PC-9 (cell line): ENCODE results near the gene SLC38A6. TPM values are rescaled to one million over a fixed set of nuclear protein-coding genes. Genes with fewer than 3 reads are reported as not detected.

Experiments used
- BruUV-seq: library from RNA; stranded (reverse); fragments of 400-500 nt; replicated peaks from 2 replicates; lab custom pipeline; 2021; lab: Mats Ljungman, UMichigan
- CTCF ChIA-PET: fragments of 300-600 bp; sonication (Branson Sonifier 250); formaldehyde crosslinking; loops from one replicate; lab custom pipeline; 2022; ENCODE audit warnings: antibody characterized with exemption; lab: Charles Lee
- POLR2A ChIA-PET: fragments of 300-600 bp; sonication (Branson Sonifier 250); formaldehyde crosslinking; loops from one replicate; lab custom pipeline; 2022; ENCODE audit warnings: antibody characterized with exemption; ENCODE audit not compliant: unreplicated experiment; lab: Charles Lee
- DNase-seq, 2 experiments: peaks; one replicate each; pipeline versions ENCODE4 v3.0.0 to v3.0.0-alpha.2; 2015 to 2022; ENCODE audit warnings: mixed read lengths in 1 of 2
- H2AFZ ChIP-seq: fragments of 200-600 bp; sonication (generic); 2 replicates; pipeline ENCODE4 v1.8.1; 2017; ENCODE audit warnings: antibody characterized with exemption
- H3F3A ChIP-seq: fragments of 200-600 bp; sonication (generic); 2 replicates; pipeline ENCODE4 v1.8.1; 2017; ENCODE audit warnings: antibody characterized with exemption, mild to moderate bottlenecking, low read depth; ENCODE audit not compliant: insufficient read depth
- H3K27ac ChIP-seq: fragments of 200-600 bp; sonication (generic); 2 replicates; pipeline ENCODE4 v1.6.1; 2016; ENCODE audit warnings: mixed run types
- H3K27me3 ChIP-seq: fragments of 200-600 bp; sonication (generic); 2 replicates; pipeline ENCODE4 v1.6.1; 2016; ENCODE audit warnings: low read depth, mixed run types; ENCODE audit not compliant: insufficient read depth
- H3K36me3 ChIP-seq: fragments of 200-600 bp; sonication (generic); 2 replicates; pipeline ENCODE4 v1.6.1; 2016; ENCODE audit warnings: low read depth, mixed run types
- H3K4me1 ChIP-seq: fragments of 200-600 bp; sonication (generic); replicated peaks from 2 replicates; pipeline ENCODE4 v1.6.1; 2016; ENCODE audit warnings: mixed run types; ENCODE audit not compliant: insufficient read depth
- H3K4me2 ChIP-seq: fragments of 200-600 bp; sonication (generic); 2 replicates; pipeline ENCODE4 v1.6.1; 2017; ENCODE audit warnings: mixed run types
- H3K4me3 ChIP-seq: fragments of 200-600 bp; sonication (generic); 2 replicates; pipeline ENCODE4 v1.6.1; 2016; ENCODE audit warnings: mixed run types
- H3K79me2 ChIP-seq: fragments of 200-600 bp; sonication (generic); 2 replicates; pipeline ENCODE4 v1.6.1; 2017; ENCODE audit warnings: low read depth, mixed run types
- H3K9me2 ChIP-seq: fragments of 200-600 bp; sonication (generic); 2 replicates; pipeline ENCODE4 v1.8.1; 2017; ENCODE audit warnings: mild to moderate bottlenecking; ENCODE audit not compliant: insufficient read depth
- H3K9me3 ChIP-seq: fragments of 200-600 bp; sonication (generic); 2 replicates; pipeline ENCODE4 v1.8.1; 2016; ENCODE audit warnings: low read depth; ENCODE audit not compliant: insufficient read depth
- H4K20me1 ChIP-seq: fragments of 200-600 bp; sonication (generic); 2 replicates; pipeline ENCODE4 v1.8.1; 2017; ENCODE audit not compliant: insufficient read depth
- EZH2 ChIP-seq: fragments of 200-600 bp; sonication (generic); IDR thresholded peaks from 2 replicates; pipeline ENCODE4 v1.8.0; 2017; ENCODE audit warnings: antibody characterized with exemption, low read depth
- intact Hi-C: fragments of 100-400 bp; cut with micrococcal nuclease; formaldehyde crosslinking; loops from one replicate; pipeline ENCODE4 v1.10.0; 2022; ENCODE audit not compliant: unreplicated experiment
- total RNA-seq: library from RNA; stranded (reverse); gene quantifications from 2 replicates; pipeline ENCODE4 v1.2.3, GENCODE V29; 2021
- TF ChIP-seq, protein P1 (sequence below): fragments of 200-600 bp; sonication (generic); conservative IDR thresholded peaks from 2 replicates; pipeline ENCODE4 v1.6.1; 2017; ENCODE audit warnings: mixed run types, antibody characterized with exemption, mild to moderate bottlenecking, moderate library complexity

SLC38A6 gene
- total RNA-seq, 1 experiment from 2014 or later = 45.5 TPM

DNA sequence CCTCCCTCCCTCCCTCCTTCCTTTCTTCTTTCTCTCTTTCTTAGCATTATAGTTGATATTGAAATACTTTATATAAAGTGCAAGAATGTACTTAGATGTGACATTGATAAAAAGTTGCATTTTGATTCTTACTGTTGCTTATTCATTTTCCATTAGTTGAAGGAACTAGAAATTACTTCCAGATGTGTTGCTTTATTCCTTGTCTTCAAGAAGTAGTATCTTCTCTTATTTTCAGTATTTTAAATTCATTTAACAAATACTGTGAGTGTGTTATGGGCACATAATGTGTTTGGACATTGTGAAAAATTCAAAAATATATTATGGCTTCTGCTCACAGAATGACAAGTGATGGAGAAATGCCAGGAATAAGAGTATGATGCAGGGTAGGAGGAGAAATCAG is 45.7 kb upstream of the SLC38A6 start:
- BruUV-seq = no TSS peak
- Histone ChIP-seq H3K27me3 (no peaks in the 10 kb centered on the region), H3K4me1 (no peaks in the 10 kb centered on the region), H3K27ac (no peak overlapping the region), H3K9me3 (no peaks in the 10 kb centered on the region), H3K36me3 (no peaks in the 10 kb centered on the region), H3F3A (no peaks in the 10 kb centered on the region), H3K9me2 (0 out of 2 replicates have a peak, but pooled peaks cover 4% of the 10 kb centered on the region), H3K4me3 (no peak overlapping the region), H2AFZ (no peak overlapping the region), H4K20me1 (0 out of 2 replicates have a peak, but pooled peaks cover 6% of the 10 kb centered on the region), H3K4me2 (no peak overlapping the region), H3K79me2 (0 out of 2 replicates have a peak, but pooled peaks cover 4% of the 10 kb centered on the region)
- TF ChIP-seq EZH2 = no peak
- TF ChIP-seq, protein P1, sequence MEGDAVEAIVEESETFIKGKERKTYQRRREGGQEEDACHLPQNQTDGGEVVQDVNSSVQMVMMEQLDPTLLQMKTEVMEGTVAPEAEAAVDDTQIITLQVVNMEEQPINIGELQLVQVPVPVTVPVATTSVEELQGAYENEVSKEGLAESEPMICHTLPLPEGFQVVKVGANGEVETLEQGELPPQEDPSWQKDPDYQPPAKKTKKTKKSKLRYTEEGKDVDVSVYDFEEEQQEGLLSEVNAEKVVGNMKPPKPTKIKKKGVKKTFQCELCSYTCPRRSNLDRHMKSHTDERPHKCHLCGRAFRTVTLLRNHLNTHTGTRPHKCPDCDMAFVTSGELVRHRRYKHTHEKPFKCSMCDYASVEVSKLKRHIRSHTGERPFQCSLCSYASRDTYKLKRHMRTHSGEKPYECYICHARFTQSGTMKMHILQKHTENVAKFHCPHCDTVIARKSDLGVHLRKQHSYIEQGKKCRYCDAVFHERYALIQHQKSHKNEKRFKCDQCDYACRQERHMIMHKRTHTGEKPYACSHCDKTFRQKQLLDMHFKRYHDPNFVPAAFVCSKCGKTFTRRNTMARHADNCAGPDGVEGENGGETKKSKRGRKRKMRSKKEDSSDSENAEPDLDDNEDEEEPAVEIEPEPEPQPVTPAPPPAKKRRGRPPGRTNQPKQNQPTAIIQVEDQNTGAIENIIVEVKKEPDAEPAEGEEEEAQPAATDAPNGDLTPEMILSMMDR = no peak
- ChIA-PET POLR2A (interaction anchor here (0.9 kb wide), 1 partner anchor 127 kb away, joined by 4 read pairs; no protein-coding TSS in a partner anchor), CTCF (no interaction called here)
- intact Hi-C loops = no loop called here
- no peak for DNase-seq

DNA sequence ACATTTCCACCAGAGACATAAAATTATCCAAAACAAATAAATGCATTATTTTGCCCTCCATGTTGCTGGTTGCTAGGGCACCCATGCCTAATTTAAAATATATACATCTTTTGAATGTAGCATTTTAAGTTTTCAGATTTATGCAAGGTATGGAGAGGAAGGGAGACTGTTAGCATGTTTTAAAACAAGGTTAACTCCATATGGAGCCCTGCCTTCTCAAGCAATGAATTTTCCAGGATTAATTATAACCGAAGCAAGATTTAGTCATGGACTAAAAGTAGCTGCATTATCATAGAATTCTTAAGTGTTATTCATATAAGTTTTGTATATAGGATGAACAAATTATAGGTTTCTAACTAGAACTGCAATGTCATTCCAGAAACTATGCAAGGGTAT is 37.4 kb upstream of the SLC38A6 start:
- Histone ChIP-seq H3K9me2 (no peaks in the 10 kb centered on the region), H3K4me2 (no peak overlapping the region), H3K4me1 (no peaks in the 10 kb centered on the region), H3K27ac (no peak overlapping the region), H3K9me3 (no peaks in the 10 kb centered on the region), H3K79me2 (no peaks in the 10 kb centered on the region), H3K4me3 (no peak overlapping the region), H3K36me3 (no peaks in the 10 kb centered on the region), H3F3A (no peaks in the 10 kb centered on the region; the same call in 1 of the 2 replicates), H3K27me3 (no peaks in the 10 kb centered on the region), H2AFZ (no peak overlapping the region), H4K20me1 (no peaks in the 10 kb centered on the region)
- no TSS peak for BruUV-seq
- ChIA-PET POLR2A (no interaction called here), CTCF (no interaction called here)
- no peak for DNase-seq
- intact Hi-C loops = no loop called here
- TF ChIP-seq EZH2 = no peak
- TF ChIP-seq, protein P1 = no peak

DNA sequence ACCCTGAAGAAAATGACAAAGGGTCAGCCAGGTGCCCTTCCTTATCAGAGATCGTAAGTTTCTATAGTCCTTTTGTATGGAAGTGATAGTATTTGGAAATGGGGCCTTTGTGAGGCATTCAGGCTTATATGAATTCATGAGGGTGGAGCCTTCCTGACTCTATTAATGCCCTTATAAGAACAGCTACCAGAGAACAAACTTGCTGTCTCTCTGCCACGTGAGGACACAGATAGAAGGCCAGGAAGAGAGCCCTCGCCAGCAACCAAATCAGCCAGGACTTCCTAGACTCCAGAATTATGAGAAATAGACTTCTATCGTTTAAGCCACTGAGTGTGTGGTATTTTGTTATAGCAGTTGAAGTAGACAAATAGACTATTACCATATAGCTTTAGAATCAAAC is 36.8 kb upstream of the SLC38A6 start:
- Histone ChIP-seq H3K4me3 (no peak overlapping the region), H3K36me3 (no peaks in the 10 kb centered on the region), H3K27ac (no peak overlapping the region), H3K9me2 (no peaks in the 10 kb centered on the region), H4K20me1 (no peaks in the 10 kb centered on the region), H3K27me3 (no peaks in the 10 kb centered on the region), H3K79me2 (no peaks in the 10 kb centered on the region), H3K9me3 (no peaks in the 10 kb centered on the region), H3F3A (peaks cover 3% of the 10 kb centered on the region; the same call in 1 of the 2 replicates), H2AFZ (no peak overlapping the region), H3K4me2 (no peak overlapping the region), H3K4me1 (no peaks in the 10 kb centered on the region)
- CTCF ChIA-PET = no interaction called here
- no TSS peak for BruUV-seq
- no peak for DNase-seq
- POLR2A ChIA-PET = no interaction called here
- TF ChIP-seq, protein P1 = no peak
- TF ChIP-seq EZH2 = no peak
- intact Hi-C loops = no loop called here
